NK-92 (cell line): Measurements from ENCODE around the gene HLX.

Source experiments
- DNase-seq: peaks from one replicate; lab custom pipeline; 2025; ENCODE audit not compliant: unreplicated experiment; lab: John Stamatoyannopoulos, UW

HLX gene

DNA sequence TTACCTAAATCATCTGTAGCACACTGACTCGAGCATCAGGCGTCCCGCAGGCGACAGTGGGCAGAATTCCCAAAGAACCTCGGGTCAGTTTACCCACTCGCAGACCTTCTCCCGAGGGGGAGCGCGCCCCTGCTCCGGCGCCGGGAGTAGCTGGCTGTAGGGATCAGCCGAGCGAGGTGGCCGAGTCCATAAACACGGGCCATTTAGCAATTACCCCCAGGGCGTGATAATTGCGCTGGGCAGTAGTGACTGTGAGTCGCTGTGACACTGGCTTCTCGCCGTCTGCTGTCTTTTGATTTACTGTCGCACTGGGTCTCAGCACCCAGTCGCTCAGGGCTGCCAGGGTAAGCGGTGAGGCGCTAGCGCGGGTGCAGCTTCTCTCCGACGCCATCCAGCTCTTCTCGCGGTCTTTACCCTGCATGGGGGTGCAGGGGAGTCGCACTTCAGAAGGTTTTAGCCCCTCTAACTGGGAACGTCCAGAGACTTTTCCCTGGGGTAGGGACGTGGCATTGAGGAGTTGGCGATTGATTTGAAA lies 16.2 kb downstream of the HLX start:
- no peak for DNase-seq

DNA sequence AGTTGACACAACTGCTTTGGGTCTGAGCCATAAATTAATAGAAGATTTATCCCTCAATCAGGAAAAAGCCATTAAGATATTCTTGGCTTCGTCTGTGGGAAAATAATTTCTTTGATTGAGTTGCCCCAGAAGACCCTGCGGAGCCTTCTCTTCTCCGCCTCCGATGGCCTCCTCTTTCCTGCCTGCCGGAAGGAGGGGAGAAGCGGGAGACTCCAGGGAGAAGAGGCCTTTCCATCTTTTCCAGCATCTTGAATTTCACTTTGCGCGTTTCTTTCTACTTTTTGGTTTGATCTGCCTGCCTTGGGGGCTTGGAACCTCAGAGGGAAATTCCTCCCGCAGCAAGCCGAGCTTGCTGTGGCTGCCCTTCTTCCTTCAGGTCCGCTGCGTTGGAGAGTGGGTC lies 16.8 kb downstream of the HLX start:
- DNase-seq: no peak

DNA sequence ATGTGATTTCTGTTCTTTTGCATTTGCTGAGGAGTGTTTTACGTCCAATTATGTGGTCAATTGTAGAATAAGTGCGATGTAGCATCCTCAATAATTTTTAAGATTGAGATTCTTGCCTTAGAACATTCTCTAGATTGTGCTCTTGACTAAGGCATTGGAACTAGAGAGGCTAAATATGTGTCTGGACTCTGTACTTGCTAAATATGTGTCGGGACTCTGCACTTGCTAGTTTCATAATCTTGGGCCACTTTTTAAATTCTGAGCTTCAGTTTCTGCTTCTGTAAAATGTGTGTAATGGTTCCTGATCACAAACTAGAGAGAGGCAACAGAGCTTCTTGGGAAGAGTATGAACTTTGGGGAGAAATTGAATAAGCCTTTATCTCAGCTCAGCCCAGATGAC lies 21.6 kb downstream of the HLX start:
- no peak for DNase-seq

DNA sequence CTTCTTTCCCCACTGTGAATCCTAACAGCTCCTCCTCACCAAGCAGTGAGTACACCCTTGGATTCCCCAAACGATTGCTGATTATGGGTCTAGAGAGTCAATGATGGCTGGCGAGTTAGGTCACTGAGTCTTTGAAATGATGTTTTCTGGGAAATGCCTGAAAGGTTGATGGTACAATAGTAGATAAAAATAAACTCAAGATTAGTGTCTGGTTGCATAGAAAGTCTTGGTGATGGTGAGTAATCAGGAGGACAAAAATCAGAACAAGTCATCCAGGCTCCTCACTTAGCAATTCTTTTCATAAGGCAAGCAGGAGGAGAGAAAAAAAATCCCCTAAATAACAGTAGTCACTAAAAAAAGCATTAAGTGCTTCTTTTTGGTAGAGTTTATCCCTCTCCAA lies 22.6 kb downstream of the HLX start:
- DNase-seq: no peak

DNA sequence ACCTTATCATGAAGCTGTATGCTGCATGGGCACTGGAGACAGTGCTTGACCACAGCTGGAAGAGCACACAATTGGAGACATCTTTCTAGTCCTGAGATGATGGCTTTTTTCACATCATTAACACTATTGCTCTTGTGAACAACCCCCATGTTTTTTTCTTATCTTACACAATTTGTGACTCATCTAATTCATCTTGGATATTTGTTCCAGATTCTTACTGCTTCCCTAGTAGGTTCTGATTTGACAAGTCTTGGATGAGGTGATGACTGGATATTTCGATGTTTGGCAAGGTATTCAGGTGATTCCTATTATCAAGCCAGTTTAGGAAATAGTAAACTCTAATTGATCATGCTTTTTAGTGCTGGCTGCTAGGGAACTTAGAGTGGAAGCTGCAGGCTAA lies 23.7 kb downstream of the HLX start:
- no peak for DNase-seq

DNA sequence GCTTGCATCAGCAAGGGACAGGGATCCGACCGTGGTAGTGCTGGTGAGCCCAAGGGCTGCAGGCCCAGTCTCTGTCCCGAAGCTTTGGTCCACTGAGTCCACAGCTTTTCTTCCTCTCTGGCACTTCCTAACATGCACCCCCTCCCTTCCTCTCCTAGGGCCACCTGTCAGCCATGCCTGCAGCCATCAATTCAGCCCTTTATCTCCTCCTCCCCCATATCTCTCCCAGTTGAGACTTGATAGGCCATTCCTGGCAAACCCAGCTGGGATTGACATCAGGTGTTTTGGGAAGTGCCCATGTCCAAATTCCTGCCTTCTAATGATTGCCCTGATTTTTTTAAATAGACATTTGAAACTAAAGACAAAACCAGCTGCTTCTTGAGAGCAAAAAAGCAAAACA lies 25.6 kb downstream of the HLX start:
- DNase-seq: no peak

DNA sequence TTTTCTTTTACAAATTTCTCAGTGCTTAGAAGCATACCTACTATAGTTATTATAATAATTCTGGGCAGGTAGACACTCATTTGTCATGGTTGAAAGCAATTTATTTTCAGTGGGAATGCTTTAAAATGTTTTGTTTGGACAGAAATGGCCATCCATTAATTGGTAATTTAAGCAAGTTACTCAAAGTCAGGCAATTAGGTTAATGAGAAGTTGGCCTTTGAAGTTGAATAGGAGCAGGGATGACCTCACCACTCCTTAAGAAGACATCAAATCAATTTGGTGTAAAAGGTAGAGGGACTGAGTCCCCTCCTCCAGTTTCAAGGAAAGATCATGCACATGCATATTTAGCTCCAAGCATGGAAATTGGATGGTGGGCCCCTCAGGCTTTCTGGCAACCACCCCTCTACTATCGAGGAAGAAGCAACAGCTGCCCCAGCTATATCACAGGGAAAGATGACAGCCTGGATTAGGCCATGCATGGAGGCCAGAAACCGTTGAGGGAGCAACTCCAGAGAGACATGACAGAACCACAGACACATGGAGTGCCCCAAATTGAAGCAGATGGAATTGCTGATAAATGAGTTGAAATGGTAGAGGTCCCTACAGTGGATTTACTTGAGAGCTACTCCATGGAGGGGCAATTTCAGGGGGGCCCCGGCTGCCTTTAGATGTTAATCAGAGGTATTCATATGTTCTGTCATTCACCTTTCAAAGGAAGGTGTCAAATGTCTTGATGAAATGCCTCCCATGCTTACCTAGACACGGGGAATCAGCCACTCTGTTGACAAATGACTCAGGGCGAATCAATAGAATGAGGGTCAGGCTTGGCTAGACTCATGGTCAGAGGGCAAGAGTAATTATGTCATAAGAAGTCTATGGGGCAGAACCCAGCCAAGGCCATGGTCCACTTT lies 26.7 kb downstream of the HLX start:
- no peak for DNase-seq

DNA sequence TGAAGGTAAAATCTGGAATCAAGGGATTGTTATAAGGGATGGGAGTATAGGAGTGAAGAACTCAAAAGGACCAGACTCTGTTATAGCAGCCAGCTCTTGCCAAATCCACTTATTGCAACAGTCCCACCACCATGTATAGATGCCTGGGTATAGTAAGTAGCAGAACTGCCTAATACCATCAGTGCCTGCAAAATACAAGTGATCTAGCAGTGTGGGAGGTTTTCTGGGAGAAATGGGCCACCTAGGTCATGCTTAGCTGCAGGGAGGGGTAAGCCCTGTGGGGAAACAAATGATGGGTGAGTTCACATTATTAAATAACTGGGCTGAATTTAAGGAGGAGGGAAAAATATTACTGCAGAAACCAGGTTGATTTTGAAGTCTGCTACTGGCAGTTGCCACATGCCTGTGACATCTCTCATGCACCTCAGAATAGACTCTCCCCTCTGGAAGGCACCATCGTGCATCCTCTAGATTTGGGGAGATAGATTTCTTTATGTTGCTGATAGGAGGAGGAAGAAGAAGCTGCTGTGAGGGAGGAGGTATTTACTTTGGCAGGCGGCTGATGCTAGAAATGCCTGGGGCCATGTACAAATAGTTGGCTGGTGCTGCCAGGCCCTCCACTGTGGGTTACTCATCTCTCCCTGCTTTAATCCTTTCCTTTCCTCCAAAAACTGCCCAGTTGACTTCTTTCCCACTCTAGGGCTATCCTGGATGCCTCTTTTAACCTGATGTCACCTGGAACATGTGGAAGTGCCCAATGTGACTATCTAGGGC lies 27.5 kb downstream of the HLX start:
- DNase-seq: no peak

DNA sequence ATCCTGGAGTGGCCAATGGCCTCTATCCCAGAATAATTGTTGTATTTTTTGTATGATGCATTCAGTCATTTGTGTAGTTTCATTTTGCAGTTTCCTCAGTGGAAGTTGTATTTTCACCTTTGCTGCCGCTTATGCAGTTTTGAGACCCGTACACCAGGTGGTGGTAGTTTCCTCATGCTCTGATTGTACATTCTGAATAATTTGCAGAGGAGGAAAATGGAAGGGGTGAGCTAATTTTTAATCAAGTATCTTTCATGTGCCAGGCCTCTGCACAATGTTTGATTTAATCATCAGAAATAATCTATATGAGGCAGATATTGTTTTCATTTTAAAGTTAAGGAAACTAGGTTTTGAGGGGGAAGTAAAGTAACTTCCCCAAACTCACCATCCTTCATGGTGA lies 29.5 kb downstream of the HLX start:
- no peak for DNase-seq

DNA sequence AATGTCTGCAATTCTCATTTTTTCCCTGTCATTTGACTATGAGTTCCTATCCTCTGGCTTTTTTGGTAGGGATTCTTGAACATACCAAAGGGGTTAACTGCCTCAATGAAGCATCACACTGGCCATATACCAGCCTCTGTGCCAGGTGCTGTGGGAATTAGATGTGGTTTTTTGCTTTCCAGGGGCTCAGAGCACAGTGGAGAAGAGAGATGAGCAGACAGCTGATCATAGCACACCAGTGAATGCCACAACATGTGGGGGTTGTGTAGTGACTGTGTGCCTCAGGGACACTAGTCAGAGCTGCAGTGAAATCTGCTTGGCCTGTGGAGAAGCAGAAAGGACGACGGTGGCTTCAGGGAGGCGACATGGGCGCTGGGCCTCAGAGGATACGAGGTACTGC lies 30.8 kb downstream of the HLX start:
- DNase-seq: no peak

DNA sequence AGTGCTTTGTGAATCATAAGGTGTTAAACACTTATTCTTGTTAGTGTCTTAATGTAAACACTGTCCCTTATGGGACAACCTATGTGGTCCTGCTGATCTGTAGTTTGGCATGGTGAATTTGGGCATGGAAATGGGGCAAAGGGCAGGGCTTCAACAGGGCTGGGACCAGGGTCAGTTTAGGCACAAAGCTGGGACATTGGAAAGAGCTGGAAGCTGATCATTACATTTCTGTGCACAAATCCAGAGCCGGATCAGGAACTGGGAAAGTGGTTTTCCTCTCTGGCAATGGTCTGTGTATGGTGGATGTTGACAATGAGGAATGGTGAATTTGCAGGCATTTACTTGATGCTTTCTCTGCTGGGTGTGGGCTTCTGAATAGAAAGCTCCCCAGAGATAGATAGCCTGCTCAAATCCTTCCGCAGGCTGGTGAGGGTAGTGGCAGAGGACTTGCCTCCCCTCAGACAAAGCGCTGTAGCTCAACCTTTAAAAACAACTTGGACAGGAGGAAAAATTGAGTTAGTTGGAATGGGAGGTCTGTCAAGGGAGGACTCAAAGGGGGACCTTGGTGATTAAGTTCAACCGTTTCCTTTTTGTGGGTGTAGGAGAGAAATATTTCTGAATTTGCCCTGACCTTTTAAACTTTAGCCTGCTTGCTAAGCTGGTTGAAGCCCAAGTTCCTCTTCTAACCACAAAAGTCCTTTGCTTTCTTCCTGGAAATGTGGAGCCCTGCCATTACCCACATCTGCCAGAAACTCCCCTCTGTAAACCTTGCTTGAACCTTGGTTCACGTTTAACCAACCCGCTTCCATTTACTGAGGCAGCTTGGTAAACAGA lies 35.3 kb downstream of the HLX start:
- DNase-seq: no peak

DNA sequence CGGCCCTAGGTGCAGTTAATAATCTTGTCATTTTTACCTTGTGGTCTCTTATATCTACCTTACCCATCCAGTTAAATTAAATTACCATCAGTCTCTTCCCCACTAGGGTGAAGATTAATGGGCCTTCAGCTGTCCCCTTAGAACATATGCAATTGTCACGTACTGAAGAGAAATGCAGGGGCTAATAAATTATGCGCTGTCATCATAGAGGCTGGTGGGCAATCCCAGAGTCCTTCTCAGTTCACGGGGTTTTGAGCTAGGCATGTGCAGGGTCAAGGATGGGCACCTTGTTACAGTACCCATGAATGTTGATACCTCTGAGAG lies 35.8 kb downstream of the HLX start:
- DNase-seq: no peak

DNA sequence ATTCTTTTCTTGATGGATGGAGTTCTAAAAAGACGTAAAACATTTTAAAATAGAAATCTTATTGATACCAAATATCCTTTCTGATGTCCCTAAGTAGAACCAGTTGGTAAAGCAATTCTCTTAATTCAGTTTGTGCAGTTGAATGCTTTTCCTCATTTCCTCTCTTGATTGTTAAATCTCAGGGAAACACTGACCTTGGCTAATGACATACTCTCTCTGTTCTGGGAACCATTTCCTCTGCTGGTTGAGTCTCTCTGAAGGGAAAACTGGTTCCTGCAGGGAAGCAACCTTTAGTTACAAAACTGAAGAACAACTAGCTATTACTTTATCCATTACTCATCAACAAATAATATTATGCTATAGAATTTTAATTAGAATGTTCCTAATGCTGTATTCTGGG lies 36.7 kb downstream of the HLX start:
- no peak for DNase-seq

DNA sequence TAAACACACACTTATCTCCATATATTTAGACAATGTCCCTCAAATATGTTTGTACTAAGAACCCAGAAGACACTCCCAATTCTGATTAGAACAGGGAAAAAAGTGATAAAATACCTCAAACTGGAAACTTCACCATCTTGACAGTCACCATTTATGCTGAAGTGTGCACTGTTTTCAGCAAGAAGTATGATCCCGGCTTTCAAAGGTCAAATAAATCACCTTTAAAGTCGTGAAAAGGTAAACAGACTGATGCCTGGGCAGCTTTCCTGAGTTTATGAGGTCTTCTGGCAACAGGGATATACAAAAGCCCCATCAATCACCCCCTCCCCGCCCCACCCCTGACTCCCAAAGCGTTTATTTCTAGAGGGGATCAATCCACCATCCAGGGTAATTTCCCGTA lies 37.9 kb downstream of the HLX start:
- no peak for DNase-seq

DNA sequence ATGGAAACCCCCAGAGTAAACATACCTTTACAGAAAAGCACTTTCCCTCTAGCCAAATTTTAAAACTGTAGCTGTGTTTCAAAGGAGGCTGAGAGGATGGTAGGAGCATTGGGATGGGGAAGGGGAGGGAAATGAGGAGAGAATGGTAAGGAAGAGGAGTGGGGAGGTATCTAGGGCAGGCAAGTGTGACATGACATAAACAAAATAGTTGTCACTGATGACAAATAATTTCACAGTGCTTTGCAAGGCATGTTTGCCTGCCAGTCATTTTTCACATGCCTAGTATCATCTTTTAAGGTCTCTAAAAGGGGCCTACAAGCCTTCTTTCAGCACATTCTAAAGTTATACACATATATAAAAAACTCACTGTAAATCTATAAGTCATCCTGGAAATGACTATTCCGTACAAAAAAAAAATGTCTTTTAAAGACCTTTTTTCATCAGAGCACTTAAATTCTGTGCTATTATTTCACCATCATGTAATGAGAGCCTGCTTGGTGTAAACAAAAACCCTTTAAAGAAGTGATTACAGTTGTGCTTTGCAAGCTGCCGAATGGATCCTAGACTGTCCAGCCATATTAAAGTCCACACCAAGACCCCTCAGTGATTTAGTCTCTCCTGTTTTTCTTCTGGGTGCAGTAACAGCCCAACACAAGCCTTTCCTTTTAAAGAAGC lies 38.4 kb downstream of the HLX start:
- DNase-seq: no peak

DNA sequence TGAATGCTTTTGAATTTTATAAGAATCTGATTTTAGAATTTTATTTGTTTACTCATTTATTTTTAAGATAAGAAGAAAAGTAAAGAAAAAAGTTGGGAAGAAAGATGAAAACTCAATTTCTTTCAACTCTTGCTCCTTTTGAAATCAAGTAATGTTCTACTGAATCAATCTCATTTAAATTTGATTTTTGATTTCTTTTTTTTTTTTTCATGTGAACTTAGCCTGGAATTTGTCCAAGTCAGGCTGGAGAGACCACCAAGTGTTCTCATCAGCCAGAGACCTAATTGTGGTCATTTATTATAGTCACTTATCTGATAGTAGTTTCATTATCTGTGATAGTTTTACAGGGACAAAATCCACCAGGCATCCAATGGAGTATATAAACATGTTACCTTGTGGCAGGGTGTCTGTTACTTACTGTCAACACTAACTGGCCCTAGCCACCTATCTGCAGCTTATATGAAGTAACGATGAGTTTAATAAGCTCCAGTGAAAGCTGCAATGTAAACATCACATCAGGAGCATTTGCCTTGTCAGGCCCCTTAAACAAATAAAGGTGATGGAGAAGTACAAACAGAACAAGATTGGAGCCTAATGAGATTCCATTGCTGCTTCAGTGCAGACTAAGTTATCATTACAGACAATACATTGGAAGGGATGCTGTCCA lies 39.2 kb downstream of the HLX start:
- no peak for DNase-seq

DNA sequence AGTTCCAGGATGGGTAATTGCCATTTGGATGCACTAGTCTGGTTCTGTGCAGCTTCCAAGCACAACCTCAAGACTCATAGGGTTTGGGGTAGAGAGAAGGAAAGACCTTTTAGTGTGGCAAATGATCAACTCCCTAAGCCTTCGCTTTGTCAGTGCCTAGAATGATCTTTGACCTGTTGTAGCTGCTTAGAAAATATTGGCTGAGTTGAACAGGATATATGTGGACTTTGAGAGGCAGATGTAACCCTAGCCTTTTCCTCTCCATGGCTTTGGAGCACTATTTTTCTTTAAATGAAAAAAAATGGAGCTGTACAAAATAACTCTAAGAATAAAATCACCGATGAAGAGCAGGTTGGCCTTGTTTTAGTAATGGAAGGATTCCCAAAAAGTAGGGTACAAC lies 41.7 kb downstream of the HLX start:
- no peak for DNase-seq

DNA sequence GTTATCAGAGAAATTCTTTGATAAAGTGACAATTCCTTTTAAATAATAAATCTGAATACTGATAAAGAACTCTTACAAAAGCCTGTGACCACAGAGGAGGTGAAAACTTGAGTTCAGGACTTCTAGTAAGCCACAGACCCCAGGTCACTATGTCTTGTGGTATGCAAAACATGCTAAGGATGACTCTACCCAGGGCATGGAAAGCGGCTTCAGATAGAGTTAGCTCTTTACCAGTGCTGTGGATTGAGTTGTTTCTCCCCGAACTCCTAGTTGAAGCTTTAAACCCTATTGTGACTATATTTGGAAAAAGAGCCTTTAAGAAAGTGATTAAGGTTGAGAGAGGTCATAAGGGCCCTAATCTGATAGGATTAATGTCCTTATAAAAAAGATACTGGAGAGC lies 42.3 kb downstream of the HLX start:
- no peak for DNase-seq

DNA sequence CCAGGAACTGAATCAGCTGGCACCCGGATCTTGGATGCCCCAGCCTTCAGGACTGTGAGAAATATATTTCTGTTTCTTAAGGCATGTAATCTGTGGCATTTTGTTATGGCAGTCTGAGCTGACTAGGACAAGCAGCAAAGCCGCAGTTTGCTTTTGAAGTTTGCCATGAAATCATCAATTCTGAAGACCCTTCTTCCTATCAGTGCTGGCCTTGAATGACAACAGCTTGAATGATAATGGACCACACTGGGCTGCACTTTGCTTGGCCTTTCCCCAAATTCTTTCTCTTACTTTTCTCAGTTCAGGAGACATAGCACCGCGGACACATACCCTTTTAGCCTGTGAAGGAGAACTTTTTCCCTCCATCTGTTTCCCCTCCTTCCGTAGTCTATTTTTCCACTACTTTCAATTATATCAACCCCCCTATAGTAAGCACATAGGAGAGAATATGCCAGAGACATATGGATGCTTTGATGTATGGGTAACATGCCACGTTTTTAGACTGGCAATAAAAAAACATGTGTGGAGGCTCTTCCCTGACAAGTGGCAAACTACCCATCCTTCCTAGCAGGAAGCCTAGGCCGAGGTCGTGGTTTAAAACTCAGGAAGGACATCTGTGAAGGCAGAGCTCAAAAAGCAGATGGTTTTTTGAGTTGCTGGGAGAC lies 42.9 kb downstream of the HLX start:
- DNase-seq: no peak

DNA sequence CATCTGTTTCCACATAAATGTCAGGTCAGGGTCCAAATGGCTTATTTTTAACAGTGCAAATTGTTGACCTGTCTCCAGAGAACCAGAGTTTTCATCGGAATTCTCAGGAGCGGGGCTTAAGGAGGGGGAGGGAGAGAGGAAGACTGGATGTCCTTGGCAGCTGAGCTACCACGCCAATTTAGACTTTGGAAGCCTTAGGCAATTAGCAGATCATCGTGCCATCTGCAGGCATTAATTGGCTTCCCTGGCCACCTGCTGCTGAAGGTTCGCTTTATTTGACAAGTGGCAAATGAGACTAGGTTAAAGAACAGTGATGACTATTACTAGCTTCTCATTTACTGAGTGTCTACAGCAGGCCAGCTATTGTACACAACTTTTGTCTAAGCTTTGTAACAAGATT lies 43.7 kb downstream of the HLX start:
- no peak for DNase-seq
